ENCODE data around the gene DMD.
"Not testable (repeated sequence)": the region's sequence is repeated elsewhere in the genome, so short reads cannot be mapped to it uniquely, and the experiment has no call there.

DMD gene

GRCh38 chrX:33188286-33188685, 23.1 kb downstream of the DMD start:
- TF ChIP-seq, protein P1, sequence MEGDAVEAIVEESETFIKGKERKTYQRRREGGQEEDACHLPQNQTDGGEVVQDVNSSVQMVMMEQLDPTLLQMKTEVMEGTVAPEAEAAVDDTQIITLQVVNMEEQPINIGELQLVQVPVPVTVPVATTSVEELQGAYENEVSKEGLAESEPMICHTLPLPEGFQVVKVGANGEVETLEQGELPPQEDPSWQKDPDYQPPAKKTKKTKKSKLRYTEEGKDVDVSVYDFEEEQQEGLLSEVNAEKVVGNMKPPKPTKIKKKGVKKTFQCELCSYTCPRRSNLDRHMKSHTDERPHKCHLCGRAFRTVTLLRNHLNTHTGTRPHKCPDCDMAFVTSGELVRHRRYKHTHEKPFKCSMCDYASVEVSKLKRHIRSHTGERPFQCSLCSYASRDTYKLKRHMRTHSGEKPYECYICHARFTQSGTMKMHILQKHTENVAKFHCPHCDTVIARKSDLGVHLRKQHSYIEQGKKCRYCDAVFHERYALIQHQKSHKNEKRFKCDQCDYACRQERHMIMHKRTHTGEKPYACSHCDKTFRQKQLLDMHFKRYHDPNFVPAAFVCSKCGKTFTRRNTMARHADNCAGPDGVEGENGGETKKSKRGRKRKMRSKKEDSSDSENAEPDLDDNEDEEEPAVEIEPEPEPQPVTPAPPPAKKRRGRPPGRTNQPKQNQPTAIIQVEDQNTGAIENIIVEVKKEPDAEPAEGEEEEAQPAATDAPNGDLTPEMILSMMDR (IDR thresholded peaks at IDR 0.05; ENCODE audit: low read depth, low read length, missing control alignments): no peak
- DNase-seq (ENCODE audit: low read depth): no peak
- no peak overlapping the region for H3K4me3 ChIP-seq (ENCODE audit: low read depth, low read length)

- DNase-seq (ENCODE audit: low read depth); H3K4me3 ChIP-seq (ENCODE audit: low read depth, low read length): not testable (repeated sequence)
These were observed 26.5 kb downstream of the DMD start for GRCh38 chrX:33184803-33185202.

DNA sequence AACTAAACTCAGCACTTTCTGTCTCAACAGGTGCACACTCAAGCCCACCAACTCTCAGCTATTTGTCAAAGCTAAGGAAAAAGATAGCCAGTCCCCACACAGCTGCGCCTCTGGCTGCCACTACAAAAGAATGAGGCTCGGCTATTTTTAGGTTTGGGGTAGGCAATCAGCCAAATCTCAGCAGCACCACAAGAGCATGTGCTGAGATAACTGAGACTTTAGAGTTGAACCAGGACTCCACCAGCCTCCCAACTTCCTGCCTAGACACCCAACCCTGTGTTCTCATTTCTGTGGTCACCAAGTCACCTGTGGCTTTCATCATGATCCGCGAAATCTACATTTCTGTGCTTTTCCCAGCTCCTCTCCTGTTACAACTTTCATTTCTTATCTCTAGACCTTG, 28.0 kb downstream of the DMD start:
- DNase-seq (ENCODE audit: low read depth): no peak
- TF ChIP-seq, protein P1 (IDR thresholded peaks at IDR 0.05; ENCODE audit: low read depth, low read length, missing control alignments): no peak
- no peak overlapping the region for H3K4me3 ChIP-seq (ENCODE audit: low read depth, low read length)

GRCh38 chrX:33178690-33179089, 32.7 kb downstream of the DMD start:
- H3K4me3 ChIP-seq (ENCODE audit: low read depth, low read length): no peak overlapping the region
- TF ChIP-seq, protein P1 (IDR thresholded peaks at IDR 0.05; ENCODE audit: low read depth, low read length, missing control alignments): no peak
- no peak for DNase-seq (ENCODE audit: low read depth)

- no peak for DNase-seq (ENCODE audit: low read depth)
- TF ChIP-seq, protein P1 (IDR thresholded peaks at IDR 0.05; ENCODE audit: low read depth, low read length, missing control alignments): no peak
These were observed 33.1 kb downstream of the DMD start for GRCh38 chrX:33178218-33178617.

GRCh38 chrX:33175201-33175600, 36.1 kb downstream of the DMD start:
- DNase-seq (ENCODE audit: low read depth): no peak
- TF ChIP-seq, protein P1 (IDR thresholded peaks at IDR 0.05; ENCODE audit: low read depth, low read length, missing control alignments): no peak
- H3K4me3 ChIP-seq (ENCODE audit: low read depth, low read length): no peak overlapping the region

More at GRCh38 chrX:33178218-33178617, 33.1 kb downstream of the DMD start:
- H3K4me3 ChIP-seq (ENCODE audit: low read depth, low read length): no peak overlapping the region

DNA sequence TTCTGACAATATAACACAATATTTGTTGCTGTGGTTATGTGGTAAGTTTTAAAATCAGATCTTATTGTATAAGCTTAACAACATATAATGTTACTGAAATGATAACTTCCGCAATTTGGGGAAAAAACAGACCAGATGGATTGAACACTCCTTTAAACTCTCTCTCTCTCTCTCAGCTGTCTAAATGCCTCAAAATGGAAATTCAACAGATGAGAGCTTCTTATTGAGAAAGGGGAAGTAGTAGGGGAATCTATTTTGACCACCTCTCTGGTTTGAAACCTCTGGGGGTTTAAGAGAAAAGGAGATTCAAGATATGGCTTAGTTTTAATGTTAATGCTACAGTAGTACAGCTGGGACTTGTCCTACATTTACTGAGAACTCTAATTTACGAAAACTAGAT, 40.3 kb downstream of the DMD start:
- TF ChIP-seq, protein P1 (IDR thresholded peaks at IDR 0.05; ENCODE audit: low read depth, low read length, missing control alignments): no peak
- no peak overlapping the region for H3K4me3 ChIP-seq (ENCODE audit: low read depth, low read length)
- no peak for DNase-seq (ENCODE audit: low read depth)

DNA sequence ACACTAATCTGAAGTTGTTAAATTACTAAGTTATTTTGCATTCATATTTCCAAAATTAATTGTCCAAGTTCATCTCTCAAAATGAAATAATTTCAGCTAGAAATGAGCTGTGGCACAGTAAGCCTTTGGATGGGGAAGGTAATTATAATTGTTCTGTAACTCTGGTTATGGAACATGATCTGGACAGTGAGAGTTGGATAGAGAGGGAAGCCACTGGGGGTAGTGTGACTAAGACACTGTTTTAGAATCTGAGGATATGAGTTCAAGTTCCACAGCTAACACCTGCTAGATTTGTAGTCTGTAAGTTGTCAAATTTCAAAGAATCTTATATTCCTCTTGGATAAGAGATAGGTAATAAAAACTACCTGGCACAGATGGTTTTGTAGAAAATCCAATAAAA, 49.5 kb downstream of the DMD start:
- TF ChIP-seq, protein P1 (IDR thresholded peaks at IDR 0.05; ENCODE audit: low read depth, low read length, missing control alignments): no peak
- no peak overlapping the region for H3K4me3 ChIP-seq (ENCODE audit: low read depth, low read length)
- DNase-seq (ENCODE audit: low read depth): no peak

All from GM12864 (cell line).